IPS-NIHi7 (cell line): ENCODE measurements around the gene LDLRAD3.

Experiments
- DNase-seq: peaks from one replicate; pipeline ENCODE4 v3.0.0; 2012; ENCODE audit warnings: mixed read lengths; ENCODE audit errors: extremely low spot score

Gene LDLRAD3

GRCh38 chr11:36048496-36049247, 104.8 kb downstream of the LDLRAD3 start:
- no peak for DNase-seq

DNA sequence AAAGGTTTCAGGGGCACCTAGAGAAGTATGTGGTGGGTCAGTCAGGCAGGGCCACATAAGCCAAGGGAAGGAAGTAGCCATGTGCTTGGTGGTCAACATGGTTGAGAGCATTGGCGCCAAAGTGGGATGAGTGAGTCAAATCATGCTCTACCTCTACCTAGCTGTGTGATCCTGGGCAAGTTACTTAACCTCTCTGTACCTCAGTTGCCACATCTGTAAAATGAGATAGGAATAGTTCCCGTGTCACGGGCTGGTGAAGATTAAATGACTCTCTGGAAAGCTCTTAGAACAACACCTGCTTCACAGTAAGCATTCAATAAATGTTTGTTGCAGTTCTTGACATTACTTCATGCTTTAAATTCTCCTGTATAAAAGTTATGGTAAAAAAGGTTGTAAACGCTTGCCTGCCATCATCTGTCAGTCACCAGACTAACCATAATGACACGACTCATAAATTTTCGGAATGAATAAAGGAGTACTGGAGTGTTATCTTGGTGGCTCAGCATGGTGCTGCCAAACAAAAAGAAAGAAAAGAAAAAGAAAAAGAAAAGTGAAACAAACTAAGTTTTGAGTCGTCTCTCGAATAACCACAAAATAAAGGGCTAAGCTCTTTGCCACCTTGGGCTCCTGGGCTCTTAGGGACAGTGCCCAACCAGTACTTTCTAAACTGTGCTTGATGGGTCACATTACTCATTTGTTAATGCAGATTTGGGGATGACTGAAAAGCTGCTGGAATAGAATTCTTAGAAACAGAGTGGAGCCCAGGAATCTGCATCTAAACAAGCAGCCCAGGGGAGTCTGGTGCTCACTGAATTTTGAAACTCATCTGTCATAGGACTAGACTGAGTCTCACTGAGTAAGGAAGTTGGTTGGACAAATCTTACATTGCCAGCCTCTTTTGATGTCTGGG, 107.6 kb downstream of the LDLRAD3 start:
- no peak for DNase-seq

DNA sequence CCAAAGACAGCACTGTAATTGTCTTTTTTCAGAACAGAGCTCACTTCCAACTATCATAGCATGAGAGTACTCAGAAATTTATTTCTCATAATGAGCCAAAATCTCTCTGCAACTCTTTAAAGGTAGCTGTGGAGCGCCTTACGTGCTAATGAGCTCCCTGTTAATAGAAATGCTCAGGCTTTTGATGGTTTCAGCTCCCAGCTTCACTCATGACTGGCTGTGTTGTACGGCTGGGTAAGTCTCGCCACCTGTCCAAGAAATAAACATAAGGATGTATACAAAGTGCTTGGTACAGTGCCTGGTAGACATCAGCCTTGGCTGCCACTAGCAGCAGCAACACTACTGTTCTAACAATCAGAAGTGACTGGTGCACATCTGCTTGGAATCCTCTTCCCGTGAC, 109.4 kb downstream of the LDLRAD3 start:
- DNase-seq: no peak

DNA sequence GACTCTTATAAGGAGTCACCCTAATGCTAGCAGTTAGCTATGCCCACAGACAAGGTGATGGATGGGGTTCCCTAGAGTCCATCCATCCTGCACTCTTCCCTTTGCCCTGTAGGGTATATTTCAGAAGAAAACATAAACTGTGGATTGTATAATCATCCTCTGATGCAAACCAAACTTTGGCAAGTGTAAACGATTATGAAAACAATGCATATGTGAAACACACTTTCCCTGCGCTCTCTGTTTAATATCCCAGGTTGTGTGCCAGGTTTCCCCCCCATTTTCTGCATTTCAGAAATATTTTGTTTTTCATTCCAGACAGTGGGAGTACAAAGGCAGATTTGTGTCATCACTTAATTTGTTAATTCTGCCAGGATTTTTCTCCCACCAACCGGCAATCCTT, 110.0 kb downstream of the LDLRAD3 start:
- no peak for DNase-seq

GRCh38 chr11:36054628-36055027, 110.8 kb downstream of the LDLRAD3 start:
- no peak for DNase-seq

DNA sequence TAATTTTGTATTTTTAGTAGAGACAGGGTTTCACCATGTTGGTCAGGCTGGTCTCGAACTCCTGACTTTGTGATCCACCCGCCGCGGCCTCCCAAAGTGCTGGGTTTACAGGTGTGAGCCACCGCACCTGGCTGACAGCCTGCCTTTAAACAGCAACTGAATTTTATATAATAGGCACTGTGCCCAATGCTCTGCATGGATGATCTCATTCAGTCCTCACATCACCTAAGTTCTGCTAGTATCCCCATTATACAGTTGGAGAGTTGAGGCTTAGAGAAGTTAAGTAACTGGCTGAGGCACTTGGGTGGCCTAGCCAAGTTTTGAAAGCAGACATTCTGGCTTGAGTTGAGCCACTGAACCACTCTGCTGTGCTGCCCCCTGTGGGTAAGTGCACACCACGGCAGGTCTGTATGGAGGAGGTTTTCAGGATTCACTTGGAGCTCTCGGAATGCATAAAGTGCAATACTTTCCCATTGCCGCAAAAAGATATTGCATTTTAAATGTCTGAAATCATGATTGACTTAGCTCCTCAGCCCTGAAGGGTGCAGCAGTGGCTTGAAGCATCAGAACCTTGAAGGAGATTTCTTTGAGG, 112.4 kb downstream of the LDLRAD3 start:
- DNase-seq: peak; percentile 78

- no peak for DNase-seq
Measured at GRCh38 chr11:36057379-36058042, 113.6 kb downstream of the LDLRAD3 start.

- no peak for DNase-seq
Measured at GRCh38 chr11:36059660-36060059, 115.8 kb downstream of the LDLRAD3 start.

DNA sequence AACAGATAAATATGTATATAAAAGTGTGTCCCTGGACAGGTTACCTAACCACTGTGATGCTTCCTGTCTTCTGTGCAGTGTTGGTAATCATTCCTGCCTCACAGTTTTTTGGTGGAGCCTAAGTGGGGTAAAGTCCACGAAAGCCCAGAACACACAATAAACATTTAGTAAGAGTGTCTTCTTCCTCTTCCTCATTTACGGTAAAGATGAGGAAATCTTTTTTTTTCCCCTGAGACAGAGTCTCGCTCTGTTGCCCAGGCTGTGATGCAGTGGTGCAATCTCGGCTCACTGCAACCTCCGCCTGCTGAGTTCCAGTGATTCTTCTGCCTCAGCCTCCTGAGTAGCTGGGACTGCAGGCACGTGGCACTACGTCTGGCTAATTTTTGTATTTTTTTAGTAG, 117.1 kb downstream of the LDLRAD3 start:
- DNase-seq: no peak

- no peak for DNase-seq
Measured at GRCh38 chr11:36061471-36061870, 117.6 kb downstream of the LDLRAD3 start.

DNA sequence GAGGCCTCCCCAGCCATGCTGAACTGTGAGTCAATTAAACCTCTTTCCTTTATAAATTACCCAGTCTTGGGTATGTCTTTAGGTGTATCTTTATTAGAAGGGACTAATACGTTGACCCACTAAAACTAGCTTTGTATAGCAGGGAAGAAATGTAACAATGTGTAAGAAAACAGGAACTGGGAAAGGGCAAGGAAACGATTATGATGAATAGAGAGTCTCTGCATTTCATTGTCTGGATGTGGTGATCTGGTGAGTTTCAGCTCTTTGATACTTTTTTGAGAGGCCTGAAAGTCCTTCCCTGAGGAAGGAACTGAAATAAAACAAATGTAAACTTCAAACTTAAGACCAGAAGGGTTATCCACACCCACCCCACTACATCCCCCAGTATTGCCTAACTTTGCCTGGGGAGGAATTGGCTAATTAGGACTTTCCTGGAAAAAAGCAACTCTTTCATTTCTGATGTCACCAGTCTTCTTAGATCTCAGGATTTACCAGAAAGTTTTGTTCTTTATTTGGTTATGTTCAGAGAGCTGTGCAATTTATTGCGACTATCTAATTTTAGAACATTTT, 119.0 kb downstream of the LDLRAD3 start:
- DNase-seq: no peak

GRCh38 chr11:36065436-36065835, 121.6 kb downstream of the LDLRAD3 start:
- no peak for DNase-seq

GRCh38 chr11:36066891-36067290, 123.0 kb downstream of the LDLRAD3 start:
- DNase-seq: no peak

DNA sequence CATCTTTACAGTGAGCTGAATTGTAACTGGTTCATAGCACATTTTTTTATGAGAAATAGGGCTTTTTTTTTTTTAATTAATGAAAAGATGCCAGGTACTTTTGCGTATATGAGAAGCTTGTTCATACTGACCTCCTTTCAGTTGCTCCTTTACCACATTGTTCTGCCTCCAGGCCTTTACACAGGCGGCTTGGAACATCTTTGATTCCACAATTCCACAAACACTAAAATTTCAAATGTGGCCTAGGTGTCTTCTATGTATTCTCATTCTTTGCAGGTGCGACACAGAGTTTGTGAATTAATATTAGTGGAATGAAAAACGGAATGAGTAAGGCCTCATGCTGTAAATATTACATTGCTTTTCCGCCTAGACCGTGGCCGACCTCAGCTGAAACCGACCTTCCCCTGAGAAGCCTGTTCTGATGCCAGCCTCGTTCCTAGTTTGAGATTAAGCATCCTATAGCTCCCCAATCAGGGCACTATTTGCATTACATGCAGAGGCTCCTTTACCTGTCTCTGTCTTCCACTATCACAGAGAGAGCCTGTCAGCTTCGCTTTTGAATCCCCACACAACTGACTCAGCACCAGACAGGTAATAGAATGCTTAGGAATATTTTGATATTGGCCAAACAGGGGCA, 125.8 kb downstream of the LDLRAD3 start:
- DNase-seq: peak; percentile 68

GRCh38 chr11:36070213-36070953, 126.5 kb downstream of the LDLRAD3 start:
- no peak for DNase-seq

DNA sequence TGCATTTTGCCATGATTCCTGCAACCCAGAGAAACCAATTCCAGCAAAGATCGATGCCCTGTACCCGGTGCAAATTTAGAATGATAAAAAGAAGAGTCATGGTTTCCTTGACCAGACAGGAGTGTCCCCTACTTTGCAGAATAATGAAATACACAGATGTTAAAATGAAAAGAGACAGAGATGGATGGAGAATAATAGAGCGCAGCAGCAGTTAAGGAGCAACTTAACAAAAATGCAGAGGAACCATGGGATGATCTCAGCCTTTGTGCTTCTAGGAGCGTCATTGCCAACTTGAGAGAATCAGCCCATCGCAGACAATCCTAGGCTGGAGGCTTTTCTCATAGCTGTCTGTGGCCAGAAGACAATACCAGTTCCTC, 127.1 kb downstream of the LDLRAD3 start:
- no peak for DNase-seq

DNA sequence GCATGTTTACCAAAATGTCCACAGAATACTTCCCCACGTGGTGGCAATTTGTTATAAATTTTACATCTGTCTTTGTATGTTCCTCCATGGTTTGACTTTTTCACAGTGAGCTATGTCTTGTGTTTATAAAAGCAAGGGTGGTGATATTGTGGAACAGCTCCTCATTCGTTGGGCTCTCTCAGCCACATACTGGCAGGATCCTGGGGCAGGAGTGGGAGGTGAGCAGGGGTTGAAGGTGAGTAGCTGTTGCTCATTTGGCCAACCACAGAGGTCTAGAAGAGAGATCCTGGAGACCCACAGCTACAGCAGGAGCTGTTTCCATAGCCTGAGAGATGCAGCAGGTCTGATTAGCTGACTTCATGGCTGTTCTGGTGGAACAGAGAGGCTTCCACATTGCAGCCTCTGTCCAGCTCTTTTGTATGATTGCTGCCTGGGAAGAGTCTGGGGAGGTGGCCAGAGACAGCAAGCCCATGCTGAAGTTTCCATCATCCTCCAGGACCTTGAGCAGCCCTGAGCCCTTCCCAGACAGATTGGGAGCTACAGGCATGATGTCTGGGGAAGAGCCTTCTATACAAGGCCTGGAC, 128.1 kb downstream of the LDLRAD3 start:
- no peak for DNase-seq

DNA sequence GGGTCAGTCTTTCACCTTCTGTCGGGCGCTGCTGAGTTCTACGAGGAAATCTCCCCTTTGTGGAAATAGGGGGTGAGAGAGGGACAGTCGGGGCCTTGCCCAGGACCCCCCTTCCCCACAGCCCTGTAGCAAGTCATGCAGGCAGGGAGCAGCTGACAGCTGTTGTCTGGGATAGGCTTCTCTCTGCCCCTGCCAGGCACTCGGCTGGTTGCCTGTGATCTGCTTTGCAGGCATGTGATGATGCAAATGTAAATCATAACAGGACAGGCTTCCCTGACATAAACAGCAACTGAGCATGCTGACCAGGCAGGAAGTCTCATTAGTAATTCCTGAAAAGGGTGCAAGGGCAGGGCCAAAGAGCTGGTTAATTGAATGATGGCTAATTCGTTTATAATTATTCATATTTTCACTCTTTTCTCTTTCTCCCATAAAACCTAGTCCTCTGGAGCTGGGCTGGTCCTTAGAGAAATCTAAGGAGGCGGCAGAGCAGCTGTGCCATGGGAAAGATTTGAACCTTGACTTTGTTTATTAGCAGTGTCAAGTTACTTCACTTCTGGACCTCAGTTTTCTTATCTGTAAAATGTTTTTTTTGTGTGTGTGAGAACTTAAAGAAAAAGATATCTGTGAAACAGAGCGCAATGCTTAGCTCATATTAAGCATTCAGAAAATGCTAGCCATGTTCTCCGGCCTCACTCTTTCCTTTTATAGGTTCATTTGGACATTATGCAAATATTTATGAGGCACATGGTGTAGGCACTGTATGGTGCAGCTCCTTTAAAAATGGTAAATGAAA, 129.7 kb downstream of the LDLRAD3 start:
- no peak for DNase-seq

- no peak for DNase-seq
Measured at GRCh38 chr11:36074941-36075431, 131.1 kb downstream of the LDLRAD3 start.
